HG03571 (cell line): ENCODE data around the gene PRIM2.
"Not testable (repeated sequence)": the region's sequence is repeated elsewhere in the genome, so short reads cannot be mapped to it uniquely, and the experiment has no call there.

Experiments
- ATAC-seq: cut with Tn5 transposase; IDR thresholded peaks from one replicate; pipeline ENCODE4 v1.9.1; 2021; ENCODE audit not compliant: unreplicated experiment

PRIM2 gene

GRCh38 chr6:57307850-57308249 lies 9.6 kb upstream of the PRIM2 start:
- ATAC-seq, result no peak

- ATAC-seq, result not testable (repeated sequence)
Measured at GRCh38 chr6:57308755-57309154, 8.7 kb upstream of the PRIM2 start.

GRCh38 chr6:57310095-57310816 lies 7.2 kb upstream of the PRIM2 start:
- ATAC-seq, result not testable (repeated sequence)

- ATAC-seq, result no peak
Measured at GRCh38 chr6:57310817-57311157, 6.6 kb upstream of the PRIM2 start.

GRCh38 chr6:57311300-57312003 lies 6.0 kb upstream of the PRIM2 start:
- not testable (repeated sequence) for ATAC-seq

- ATAC-seq, result no peak
Measured at GRCh38 chr6:57312004-57312345, 5.5 kb upstream of the PRIM2 start.

- no peak for ATAC-seq
Measured at GRCh38 chr6:57313009-57313408, 4.4 kb upstream of the PRIM2 start.

GRCh38 chr6:57313711-57314471 lies 3.5 kb upstream of the PRIM2 start:
- ATAC-seq, result no peak

GRCh38 chr6:57315111-57315510 lies 2.3 kb upstream of the PRIM2 start:
- ATAC-seq, result no peak

- no peak for ATAC-seq
Measured at GRCh38 chr6:57315851-57316250, 1.6 kb upstream of the PRIM2 start.

GRCh38 chr6:57316581-57317059 lies 810 bp upstream of the PRIM2 start:
- ATAC-seq, result peak; percentile 93

GRCh38 chr6:57324538-57324937 lies 7.1 kb downstream of the PRIM2 start:
- no peak for ATAC-seq

GRCh38 chr6:57327311-57327710 lies 9.9 kb downstream of the PRIM2 start:
- ATAC-seq, result no peak

GRCh38 chr6:57328074-57328473 lies 10.6 kb downstream of the PRIM2 start:
- ATAC-seq, result no peak

- ATAC-seq, result no peak
Measured at GRCh38 chr6:57329933-57330332, 12.5 kb downstream of the PRIM2 start.

- ATAC-seq, result no peak
Measured at GRCh38 chr6:57342148-57342669, 24.8 kb downstream of the PRIM2 start.

GRCh38 chr6:57343342-57343741 lies 25.9 kb downstream of the PRIM2 start:
- not testable (repeated sequence) for ATAC-seq

- ATAC-seq, result not testable (repeated sequence)
Measured at GRCh38 chr6:57346715-57347114, 29.3 kb downstream of the PRIM2 start.

- not testable (repeated sequence) for ATAC-seq
Measured at GRCh38 chr6:57347597-57347996, 30.2 kb downstream of the PRIM2 start.

- not testable (repeated sequence) for ATAC-seq
Measured at GRCh38 chr6:57350443-57350842, 33.0 kb downstream of the PRIM2 start.

GRCh38 chr6:57352596-57352995 lies 35.2 kb downstream of the PRIM2 start:
- ATAC-seq, result not testable (repeated sequence)

- not testable (repeated sequence) for ATAC-seq
Measured at GRCh38 chr6:57358319-57358718, 40.9 kb downstream of the PRIM2 start.
